GM23338 (cell line): ENCODE data around the gene EYS.

Experiments
- CREB1 ChIP-seq: fragments of 250-450 bp; sonication (Bioruptor Pico); IDR thresholded peaks from 2 replicates; pipeline ENCODE4 v1.5.0; 2020; ENCODE audit warnings: low read depth, mild to moderate bottlenecking, moderate library complexity
- EZH2 ChIP-seq: fragments of 200-600 bp; sonication (generic); IDR thresholded peaks from one replicate; pipeline ENCODE4 v1.8.0; 2017; ENCODE audit warnings: antibody characterized with exemption, mild to moderate bottlenecking, low read depth; ENCODE audit not compliant: unreplicated experiment
- EZH2phosphoT487 ChIP-seq: fragments of 200-600 bp; sonication (generic); IDR thresholded peaks from one replicate; pipeline ENCODE4 v1.8.1; 2018; ENCODE audit warnings: antibody characterized with exemption; ENCODE audit not compliant: unreplicated experiment
- JUNB ChIP-seq: IDR thresholded peaks from one replicate; pipeline ENCODE4 v1.6.1; 2016; ENCODE audit warnings: antibody characterized with exemption; ENCODE audit not compliant: unreplicated experiment
- NANOG ChIP-seq: IDR thresholded peaks from 2 replicates; pipeline ENCODE4 v1.6.1; 2016; ENCODE audit warnings: antibody characterized with exemption, borderline replicate concordance
- POLR2AphosphoS5 ChIP-seq: IDR thresholded peaks from 2 replicates; pipeline ENCODE4 v1.6.1; 2016; ENCODE audit warnings: antibody characterized with exemption, low read depth
- REST ChIP-seq: IDR thresholded peaks from one replicate; pipeline ENCODE4 v1.6.1; 2018; ENCODE audit warnings: antibody characterized with exemption; ENCODE audit not compliant: unreplicated experiment
- STAT1 ChIP-seq: IDR thresholded peaks from one replicate; pipeline ENCODE4 v1.6.1; 2016; ENCODE audit warnings: antibody characterized with exemption; ENCODE audit not compliant: unreplicated experiment
- ZNF114 ChIP-seq: fragments of 250-450 bp; sonication (Bioruptor Pico); IDR thresholded peaks from 2 replicates; pipeline ENCODE4 v1.5.0; 2020; ENCODE audit warnings: mild to moderate bottlenecking, moderate library complexity
- ZNF331 ChIP-seq: fragments of 250-450 bp; sonication (Bioruptor Pico); IDR thresholded peaks from 2 replicates; pipeline ENCODE4 v1.5.0; 2020; ENCODE audit warnings: low read depth, mild to moderate bottlenecking, moderate library complexity
- TF ChIP-seq, protein P1 (sequence below), 2 experiments: fragments of 200-600 bp in 1 of 2; sonication (generic) in 1 of 2; conservative IDR thresholded peaks; 2 replicates each; pipeline versions ENCODE4 v1.5.1 to v1.6.1; 2016 to 2017; ENCODE audit warnings: antibody characterized with exemption in 2 of 2, low read depth in 2 of 2, mild to moderate bottlenecking in 2 of 2, moderate library complexity in 1 of 2
- TF ChIP-seq, protein P2 (sequence below): IDR thresholded peaks from 2 replicates; pipeline ENCODE4 v1.6.1; 2016; ENCODE audit warnings: antibody characterized with exemption
- TF ChIP-seq, protein P3 (sequence below): fragments of 250-450 bp; sonication (Bioruptor Pico); IDR thresholded peaks from 2 replicates; pipeline ENCODE4 v1.5.0; 2020; ENCODE audit warnings: mild to moderate bottlenecking, moderate library complexity

DNA sequence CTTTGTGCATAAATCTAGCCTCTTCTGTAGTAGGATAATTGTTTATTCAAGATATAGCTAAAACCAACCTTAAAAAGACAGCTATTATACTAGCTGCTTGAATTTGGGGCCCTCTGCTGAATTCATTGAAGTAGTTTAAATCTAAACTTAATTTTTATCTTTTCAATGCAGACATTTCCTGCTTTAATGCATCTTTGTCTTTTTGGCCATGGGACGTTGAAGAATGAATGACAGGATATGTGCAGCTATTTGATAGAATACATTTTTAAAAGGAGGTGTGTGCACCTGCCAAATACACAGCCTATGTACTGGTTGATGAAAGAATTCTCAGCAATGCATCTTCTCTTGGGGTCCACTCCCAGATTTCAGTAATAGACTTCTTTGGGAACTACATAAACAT is 1546.5 kb downstream of the EYS start:
- TF ChIP-seq JUNB (no peak), POLR2AphosphoS5 (no peak), REST (no peak), ZNF331 (CRISPR knock-in tag) (no peak), EZH2 (no peak), EZH2phosphoT487 (no peak), CREB1 (no peak), NANOG (no peak), ZNF114 (CRISPR knock-in tag) (no peak), STAT1 (no peak)
- TF ChIP-seq, protein P1, sequence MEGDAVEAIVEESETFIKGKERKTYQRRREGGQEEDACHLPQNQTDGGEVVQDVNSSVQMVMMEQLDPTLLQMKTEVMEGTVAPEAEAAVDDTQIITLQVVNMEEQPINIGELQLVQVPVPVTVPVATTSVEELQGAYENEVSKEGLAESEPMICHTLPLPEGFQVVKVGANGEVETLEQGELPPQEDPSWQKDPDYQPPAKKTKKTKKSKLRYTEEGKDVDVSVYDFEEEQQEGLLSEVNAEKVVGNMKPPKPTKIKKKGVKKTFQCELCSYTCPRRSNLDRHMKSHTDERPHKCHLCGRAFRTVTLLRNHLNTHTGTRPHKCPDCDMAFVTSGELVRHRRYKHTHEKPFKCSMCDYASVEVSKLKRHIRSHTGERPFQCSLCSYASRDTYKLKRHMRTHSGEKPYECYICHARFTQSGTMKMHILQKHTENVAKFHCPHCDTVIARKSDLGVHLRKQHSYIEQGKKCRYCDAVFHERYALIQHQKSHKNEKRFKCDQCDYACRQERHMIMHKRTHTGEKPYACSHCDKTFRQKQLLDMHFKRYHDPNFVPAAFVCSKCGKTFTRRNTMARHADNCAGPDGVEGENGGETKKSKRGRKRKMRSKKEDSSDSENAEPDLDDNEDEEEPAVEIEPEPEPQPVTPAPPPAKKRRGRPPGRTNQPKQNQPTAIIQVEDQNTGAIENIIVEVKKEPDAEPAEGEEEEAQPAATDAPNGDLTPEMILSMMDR (conservative IDR thresholded peaks at IDR 0.05; ENCODE audit: low read depth in 2 of 2) = no peak
- TF ChIP-seq, protein P2, sequence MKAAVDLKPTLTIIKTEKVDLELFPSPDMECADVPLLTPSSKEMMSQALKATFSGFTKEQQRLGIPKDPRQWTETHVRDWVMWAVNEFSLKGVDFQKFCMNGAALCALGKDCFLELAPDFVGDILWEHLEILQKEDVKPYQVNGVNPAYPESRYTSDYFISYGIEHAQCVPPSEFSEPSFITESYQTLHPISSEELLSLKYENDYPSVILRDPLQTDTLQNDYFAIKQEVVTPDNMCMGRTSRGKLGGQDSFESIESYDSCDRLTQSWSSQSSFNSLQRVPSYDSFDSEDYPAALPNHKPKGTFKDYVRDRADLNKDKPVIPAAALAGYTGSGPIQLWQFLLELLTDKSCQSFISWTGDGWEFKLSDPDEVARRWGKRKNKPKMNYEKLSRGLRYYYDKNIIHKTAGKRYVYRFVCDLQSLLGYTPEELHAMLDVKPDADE = no peak
- TF ChIP-seq, protein P3, sequence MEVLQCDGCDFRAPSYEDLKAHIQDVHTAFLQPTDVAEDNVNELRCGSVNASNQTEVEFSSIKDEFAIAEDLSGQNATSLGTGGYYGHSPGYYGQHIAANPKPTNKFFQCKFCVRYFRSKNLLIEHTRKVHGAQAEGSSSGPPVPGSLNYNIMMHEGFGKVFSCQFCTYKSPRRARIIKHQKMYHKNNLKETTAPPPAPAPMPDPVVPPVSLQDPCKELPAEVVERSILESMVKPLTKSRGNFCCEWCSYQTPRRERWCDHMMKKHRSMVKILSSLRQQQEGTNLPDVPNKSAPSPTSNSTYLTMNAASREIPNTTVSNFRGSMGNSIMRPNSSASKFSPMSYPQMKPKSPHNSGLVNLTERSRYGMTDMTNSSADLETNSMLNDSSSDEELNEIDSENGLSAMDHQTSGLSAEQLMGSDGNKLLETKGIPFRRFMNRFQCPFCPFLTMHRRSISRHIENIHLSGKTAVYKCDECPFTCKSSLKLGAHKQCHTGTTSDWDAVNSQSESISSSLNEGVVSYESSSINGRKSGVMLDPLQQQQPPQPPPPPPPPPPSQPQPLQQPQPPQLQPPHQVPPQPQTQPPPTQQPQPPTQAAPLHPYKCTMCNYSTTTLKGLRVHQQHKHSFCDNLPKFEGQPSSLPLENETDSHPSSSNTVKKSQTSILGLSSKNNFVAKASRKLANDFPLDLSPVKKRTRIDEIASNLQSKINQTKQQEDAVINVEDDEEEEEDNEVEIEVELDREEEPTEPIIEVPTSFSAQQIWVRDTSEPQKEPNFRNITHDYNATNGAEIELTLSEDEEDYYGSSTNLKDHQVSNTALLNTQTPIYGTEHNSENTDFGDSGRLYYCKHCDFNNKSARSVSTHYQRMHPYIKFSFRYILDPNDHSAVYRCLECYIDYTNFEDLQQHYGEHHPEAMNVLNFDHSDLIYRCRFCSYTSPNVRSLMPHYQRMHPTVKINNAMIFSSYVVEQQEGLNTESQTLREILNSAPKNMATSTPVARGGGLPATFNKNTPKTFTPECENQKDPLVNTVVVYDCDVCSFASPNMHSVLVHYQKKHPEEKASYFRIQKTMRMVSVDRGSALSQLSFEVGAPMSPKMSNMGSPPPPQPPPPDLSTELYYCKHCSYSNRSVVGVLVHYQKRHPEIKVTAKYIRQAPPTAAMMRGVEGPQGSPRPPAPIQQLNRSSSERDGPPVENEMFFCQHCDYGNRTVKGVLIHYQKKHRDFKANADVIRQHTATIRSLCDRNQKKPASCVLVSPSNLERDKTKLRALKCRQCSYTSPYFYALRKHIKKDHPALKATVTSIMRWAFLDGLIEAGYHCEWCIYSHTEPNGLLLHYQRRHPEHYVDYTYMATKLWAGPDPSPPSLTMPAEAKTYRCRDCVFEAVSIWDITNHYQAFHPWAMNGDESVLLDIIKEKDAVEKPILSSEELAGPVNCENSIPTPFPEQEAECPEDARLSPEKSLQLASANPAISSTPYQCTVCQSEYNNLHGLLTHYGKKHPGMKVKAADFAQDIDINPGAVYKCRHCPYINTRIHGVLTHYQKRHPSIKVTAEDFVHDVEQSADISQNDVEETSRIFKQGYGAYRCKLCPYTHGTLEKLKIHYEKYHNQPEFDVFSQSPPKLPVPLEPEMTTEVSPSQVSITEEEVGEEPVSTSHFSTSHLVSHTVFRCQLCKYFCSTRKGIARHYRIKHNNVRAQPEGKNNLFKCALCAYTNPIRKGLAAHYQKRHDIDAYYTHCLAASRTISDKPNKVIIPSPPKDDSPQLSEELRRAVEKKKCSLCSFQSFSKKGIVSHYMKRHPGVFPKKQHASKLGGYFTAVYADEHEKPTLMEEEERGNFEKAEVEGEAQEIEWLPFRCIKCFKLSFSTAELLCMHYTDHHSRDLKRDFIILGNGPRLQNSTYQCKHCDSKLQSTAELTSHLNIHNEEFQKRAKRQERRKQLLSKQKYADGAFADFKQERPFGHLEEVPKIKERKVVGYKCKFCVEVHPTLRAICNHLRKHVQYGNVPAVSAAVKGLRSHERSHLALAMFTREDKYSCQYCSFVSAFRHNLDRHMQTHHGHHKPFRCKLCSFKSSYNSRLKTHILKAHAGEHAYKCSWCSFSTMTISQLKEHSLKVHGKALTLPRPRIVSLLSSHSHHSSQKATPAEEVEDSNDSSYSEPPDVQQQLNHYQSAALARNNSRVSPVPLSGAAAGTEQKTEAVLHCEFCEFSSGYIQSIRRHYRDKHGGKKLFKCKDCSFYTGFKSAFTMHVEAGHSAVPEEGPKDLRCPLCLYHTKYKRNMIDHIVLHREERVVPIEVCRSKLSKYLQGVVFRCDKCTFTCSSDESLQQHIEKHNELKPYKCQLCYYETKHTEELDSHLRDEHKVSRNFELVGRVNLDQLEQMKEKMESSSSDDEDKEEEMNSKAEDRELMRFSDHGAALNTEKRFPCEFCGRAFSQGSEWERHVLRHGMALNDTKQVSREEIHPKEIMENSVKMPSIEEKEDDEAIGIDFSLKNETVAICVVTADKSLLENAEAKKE (CRISPR knock-in tag) = no peak
